SK-N-SH (cell line): ENCODE measurements around the gene MAPKBP1.

ENCODE experiments used
- CTCF ChIP-seq: fragments of 200-600 bp; sonication (generic); IDR thresholded peaks from 2 replicates; pipeline ENCODE4 v1.6.1; 2017; ENCODE audit warnings: antibody characterized with exemption, mild to moderate bottlenecking, moderate library complexity
- EP300 ChIP-seq, 2 experiments: IDR thresholded peaks; 2 replicates each; pipeline versions ENCODE4 v1.4.0 to v1.6.1; 2012; ENCODE audit warnings: borderline replicate concordance in 1 of 2, low read depth in 1 of 2, low read length in 1 of 2
- MXI1 ChIP-seq: IDR thresholded peaks from 2 replicates; pipeline ENCODE4 v1.6.1; 2012; ENCODE audit warnings: mild to moderate bottlenecking, low read depth, low read length, improper control_type of control experiment
- RAD21 ChIP-seq: IDR thresholded peaks from 2 replicates; pipeline ENCODE4 v1.6.1; 2012; ENCODE audit warnings: mild to moderate bottlenecking, low read length
- RXRA ChIP-seq: IDR thresholded peaks from 2 replicates; pipeline ENCODE4 v1.4.0; 2012; ENCODE audit warnings: low read depth, mild to moderate bottlenecking, borderline replicate concordance
- TEAD4 ChIP-seq: IDR thresholded peaks from 2 replicates; pipeline ENCODE4 v1.4.0; 2012; ENCODE audit warnings: mild to moderate bottlenecking, borderline replicate concordance; ENCODE audit not compliant: insufficient read depth
- USF1 ChIP-seq: IDR thresholded peaks from 2 replicates; pipeline ENCODE4 v1.4.0; 2012; ENCODE audit warnings: low read depth, borderline replicate concordance

- TF ChIP-seq USF1 (no peak), RXRA (no peak), CTCF (no peak), MXI1 (no peak), EP300 (IDR thresholded peaks at IDR 0.05; ENCODE audit: borderline replicate concordance in 1 of 2, low read depth in 1 of 2, low read length in 1 of 2) (no peak), TEAD4 (no peak), RAD21 (no peak)
These were observed 88.3 kb downstream of the MAPKBP1 start for GRCh38 chr15:41862515-41863116.
